H9 (cell line): ENCODE data around the gene NAT16. TPM values are rescaled to one million over a fixed set of nuclear protein-coding genes. Genes with fewer than 3 reads are reported as not detected.

Experiments
- DNase-seq: peaks from one replicate; pipeline ENCODE4 v3.0.0-alpha.2; 2017
- H2AFZ ChIP-seq: one replicate; pipeline ENCODE4 v1.6.1; 2013; ENCODE audit warnings: mild to moderate bottlenecking, low read length, control low read depth, moderate library complexity
- H2AK5ac ChIP-seq: 2 replicates; pipeline ENCODE4 v1.6.1; 2013; ENCODE audit warnings: low read length, control low read depth, mixed read lengths; ENCODE audit not compliant: insufficient read length
- H2BK120ac ChIP-seq: one replicate; pipeline ENCODE4 v1.6.1; 2013; ENCODE audit warnings: low read depth, mild to moderate bottlenecking, low read length, control low read depth, inconsistent platforms; ENCODE audit not compliant: poor library complexity, severe bottlenecking
- H2BK12ac ChIP-seq: 2 replicates; pipeline ENCODE4 v1.6.1; 2013; ENCODE audit warnings: low read length, control low read depth, mixed read lengths, low read depth; ENCODE audit not compliant: insufficient read length
- H2BK15ac ChIP-seq: 2 replicates; pipeline ENCODE4 v1.6.1; 2013; ENCODE audit warnings: low read depth, low read length, control low read depth
- H2BK20ac ChIP-seq: one replicate; pipeline ENCODE4 v1.6.1; 2013; ENCODE audit warnings: low read depth, mild to moderate bottlenecking, low read length, control low read depth, inconsistent platforms; ENCODE audit not compliant: poor library complexity, severe bottlenecking
- H2BK5ac ChIP-seq: 2 replicates; pipeline ENCODE4 v1.6.1; 2013; ENCODE audit warnings: low read length, control low read depth, mixed read lengths; ENCODE audit not compliant: insufficient read length
- H3K14ac ChIP-seq: 2 replicates; pipeline ENCODE4 v1.6.1; 2013; ENCODE audit warnings: low read length, control low read depth; ENCODE audit not compliant: insufficient read depth
- H3K18ac ChIP-seq: 2 replicates; pipeline ENCODE4 v1.6.1; 2013; ENCODE audit warnings: low read depth, mild to moderate bottlenecking, mixed read lengths, low read length, control low read depth; ENCODE audit not compliant: insufficient read length
- H3K23ac ChIP-seq: 2 replicates; pipeline ENCODE4 v1.6.1; 2013; ENCODE audit warnings: low read length, control low read depth, mixed read lengths, low read depth; ENCODE audit not compliant: insufficient read length
- H3K23me2 ChIP-seq: 2 replicates; pipeline ENCODE4 v1.6.1; 2013; ENCODE audit warnings: low read depth, mild to moderate bottlenecking, mixed read lengths, low read length, control low read depth; ENCODE audit not compliant: insufficient read length, poor library complexity, severe bottlenecking
- H3K27ac ChIP-seq: 2 replicates; pipeline ENCODE4 v1.5.1; 2013; ENCODE audit warnings: low read length, control low read depth, mixed read lengths, low read depth; ENCODE audit not compliant: insufficient read length
- H3K27me3 ChIP-seq: 2 replicates; pipeline ENCODE4 v1.6.1; 2013; ENCODE audit warnings: low read length, control low read depth, inconsistent platforms; ENCODE audit not compliant: insufficient read depth
- H3K4ac ChIP-seq: 2 replicates; pipeline ENCODE4 v1.6.1; 2013; ENCODE audit warnings: low read depth, mild to moderate bottlenecking, control low read depth, inconsistent platforms, low read length, moderate library complexity
- H3K4me1 ChIP-seq: 2 replicates; pipeline ENCODE4 v1.6.1; 2013; ENCODE audit warnings: low read length, control low read depth, inconsistent platforms; ENCODE audit not compliant: insufficient read depth
- H3K4me2 ChIP-seq: 2 replicates; pipeline ENCODE4 v1.6.1; 2013; ENCODE audit warnings: low read length, control low read depth, mixed read lengths; ENCODE audit not compliant: insufficient read length, insufficient read depth
- H3K56ac ChIP-seq: 2 replicates; pipeline ENCODE4 v1.6.1; 2013; ENCODE audit warnings: low read depth, mild to moderate bottlenecking, mixed read lengths, low read length, control low read depth; ENCODE audit not compliant: insufficient read length
- H3K79me1 ChIP-seq: 2 replicates; pipeline ENCODE4 v1.6.1; 2013; ENCODE audit warnings: low read depth, mild to moderate bottlenecking, moderate library complexity, low read length, control low read depth, inconsistent platforms; ENCODE audit not compliant: insufficient read depth, poor library complexity, severe bottlenecking
- H3K79me2 ChIP-seq: 2 replicates; pipeline ENCODE4 v1.6.1; 2013; ENCODE audit warnings: low read length, control low read depth, inconsistent platforms; ENCODE audit not compliant: insufficient read depth
- H3K9ac ChIP-seq: 2 replicates; pipeline ENCODE4 v1.6.1; 2013; ENCODE audit warnings: low read length, control low read depth, mixed read lengths; ENCODE audit not compliant: insufficient read length; ENCODE audit errors: extremely low read depth
- H3K9me3 ChIP-seq: one replicate; pipeline ENCODE4 v1.6.1; 2013; ENCODE audit warnings: low read depth, low read length, inconsistent platforms; ENCODE audit not compliant: control insufficient read depth
- H3T11ph ChIP-seq: one replicate; pipeline ENCODE4 v1.6.1; 2013; ENCODE audit warnings: mild to moderate bottlenecking, low read length, control low read depth, inconsistent platforms
- H4K20me1 ChIP-seq: one replicate; pipeline ENCODE4 v1.6.1; 2013; ENCODE audit not compliant: control insufficient read depth, insufficient read length, insufficient read depth
- H4K5ac ChIP-seq: 2 replicates; pipeline ENCODE4 v1.6.1; 2013; ENCODE audit warnings: low read depth, mild to moderate bottlenecking, mixed read lengths, low read length, control low read depth; ENCODE audit not compliant: insufficient read length
- H4K8ac ChIP-seq: replicated peaks from 2 replicates; pipeline ENCODE4 v1.6.1; 2013; ENCODE audit warnings: low read length, control low read depth, mixed read lengths, low read depth; ENCODE audit not compliant: insufficient read length
- H4K91ac ChIP-seq: 2 replicates; pipeline ENCODE4 v1.6.1; 2013; ENCODE audit warnings: low read depth, mild to moderate bottlenecking, moderate library complexity, mixed read lengths, low read length, control low read depth; ENCODE audit not compliant: insufficient read length
- H3K27ac Mint-ChIP-seq, 3 experiments: 2 replicates in 2 of 3; 3 replicates in 1 of 3; pipeline ENCODE4 v1.8.0; 2020 to 2021; ENCODE audit warnings: mixed read lengths in 3 of 3, mild to moderate bottlenecking in 1 of 3, moderate library complexity in 1 of 3
- H3K27me3 Mint-ChIP-seq: 2 replicates; pipeline ENCODE4 v1.8.0; 2021; ENCODE audit warnings: low read depth, mild to moderate bottlenecking, moderate library complexity, mixed read lengths
- H3K36me3 Mint-ChIP-seq, 3 experiments: 2 replicates in 2 of 3; 3 replicates in 1 of 3; pipeline ENCODE4 v1.8.0; 2020 to 2021; ENCODE audit warnings: low read depth in 3 of 3, mixed read lengths in 3 of 3; ENCODE audit not compliant: insufficient read depth in 1 of 3
- H3K4me1 Mint-ChIP-seq, 2 experiments: 2 replicates each; pipeline ENCODE4 v1.8.0; 2020; ENCODE audit warnings: mixed read lengths in 2 of 2
- H3K4me3 Mint-ChIP-seq, 2 experiments: 2 replicates in 1 of 2; 3 replicates in 1 of 2; pipeline ENCODE4 v1.8.0; 2020 to 2021; ENCODE audit warnings: mild to moderate bottlenecking in 2 of 2, mixed read lengths in 2 of 2, moderate library complexity in 1 of 2
- H3K9me3 Mint-ChIP-seq, 2 experiments: 2 replicates in 1 of 2; 3 replicates in 1 of 2; pipeline ENCODE4 v1.8.0; 2020; ENCODE audit warnings: mild to moderate bottlenecking in 2 of 2, mixed read lengths in 2 of 2, moderate library complexity in 1 of 2
- WGBS: extraction: QIAGEN DNeasy Blood & Tissue Kit; methylation state at CpG from one replicate; pipeline ENCODE4 v1.1.7; 2013; ENCODE audit warnings: missing lambda C conversion rate, low lambda C conversion rate, mixed read lengths; ENCODE audit not compliant: insufficient read length; ENCODE audit errors: extremely low coverage; 5-methylcytosine and 5-hydroxymethylcytosine counted together
- total RNA-seq: library from RNA; stranded (reverse); gene quantifications from 2 replicates; pipeline ENCODE4 v1.2.1, GENCODE V29; 2021
- TF ChIP-seq, protein P1 (sequence below): fragments of 200-600 bp; sonication (generic); conservative IDR thresholded peaks from 3 replicates; pipeline ENCODE4 v1.8.0; 2021; ENCODE audit warnings: antibody characterized with exemption, mild to moderate bottlenecking

Gene NAT16
- total RNA-seq, 1 experiment from 2014 or later = 0.50 TPM

DNA sequence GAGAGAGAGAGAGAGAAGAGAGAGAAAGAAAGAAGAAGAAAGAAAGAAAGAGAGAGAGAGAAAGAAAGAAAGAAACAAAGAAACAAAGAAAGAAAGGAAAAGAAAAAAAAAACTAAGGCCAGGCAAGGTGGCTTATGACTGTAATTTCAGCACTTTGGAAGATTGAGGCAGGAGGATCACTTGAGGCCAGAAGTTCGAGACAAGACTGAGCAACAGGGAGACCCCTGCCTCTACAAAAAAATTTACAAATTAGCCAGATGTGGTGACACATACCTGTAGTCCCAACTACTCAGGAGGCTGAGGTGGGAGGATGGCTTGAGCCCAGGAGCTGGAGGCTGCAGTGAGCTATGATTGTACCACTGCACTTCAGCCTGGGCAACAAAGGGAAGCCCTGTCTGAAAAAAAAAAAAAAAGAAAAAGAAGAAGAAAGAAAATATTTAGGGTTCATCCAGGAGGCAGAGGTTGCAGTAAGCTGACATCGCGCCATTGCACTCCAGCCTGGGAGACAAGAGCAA, 50.4 kb downstream of the NAT16 start:
- Histone ChIP-seq H4K91ac (no peak overlapping the region), H2AK5ac (no peak overlapping the region), H3K9ac (no peak overlapping the region), H2BK5ac (no peak overlapping the region), H3K27ac (no peak overlapping the region), H2BK20ac (no peak overlapping the region), H3K18ac (no peak overlapping the region), H3K79me2 (no peaks in the 10 kb centered on the region), H3K23ac (no peak overlapping the region), H2BK12ac (no peak overlapping the region), H3K9me3 (no peaks in the 10 kb centered on the region), H3K56ac (no peak overlapping the region), H3K23me2 (no peaks in the 10 kb centered on the region), H2BK15ac (no peak overlapping the region), H3K4ac (no peak overlapping the region), H3K4me2 (no peak overlapping the region), H3K4me1 (peaks cover 6% of the 10 kb centered on the region; the same call in 1 of the 2 replicates), H3K14ac (no peak overlapping the region), H4K5ac (no peak overlapping the region), H2AFZ (no peak overlapping the region), H3K27me3 (no peaks in the 10 kb centered on the region), H3T11ph (no peak overlapping the region), H3K79me1 (no peaks in the 10 kb centered on the region), H4K20me1 (no peaks in the 10 kb centered on the region), H4K8ac (no peak overlapping the region), H2BK120ac (no peak overlapping the region)
- Mint-ChIP-seq H3K27ac (no peak overlapping the region), H3K9me3 (peaks cover 6 to 7% of the 10 kb centered on the region in 2 experiments; a peak in 3 of 5 replicates), H3K4me3 (no peak overlapping the region), H3K36me3 (peaks cover 0 to 22% (median 5%) of the 10 kb centered on the region in 3 experiments; a peak in 4 of 7 replicates), H3K4me1 (peaks cover 44 to 49% of the 10 kb centered on the region in 2 experiments), H3K27me3 (peaks cover 6% of the 10 kb centered on the region)
- no CpG with 5 or more reads among the region's 3 CpGs for WGBS
- no peak for DNase-seq
- TF ChIP-seq, protein P1, sequence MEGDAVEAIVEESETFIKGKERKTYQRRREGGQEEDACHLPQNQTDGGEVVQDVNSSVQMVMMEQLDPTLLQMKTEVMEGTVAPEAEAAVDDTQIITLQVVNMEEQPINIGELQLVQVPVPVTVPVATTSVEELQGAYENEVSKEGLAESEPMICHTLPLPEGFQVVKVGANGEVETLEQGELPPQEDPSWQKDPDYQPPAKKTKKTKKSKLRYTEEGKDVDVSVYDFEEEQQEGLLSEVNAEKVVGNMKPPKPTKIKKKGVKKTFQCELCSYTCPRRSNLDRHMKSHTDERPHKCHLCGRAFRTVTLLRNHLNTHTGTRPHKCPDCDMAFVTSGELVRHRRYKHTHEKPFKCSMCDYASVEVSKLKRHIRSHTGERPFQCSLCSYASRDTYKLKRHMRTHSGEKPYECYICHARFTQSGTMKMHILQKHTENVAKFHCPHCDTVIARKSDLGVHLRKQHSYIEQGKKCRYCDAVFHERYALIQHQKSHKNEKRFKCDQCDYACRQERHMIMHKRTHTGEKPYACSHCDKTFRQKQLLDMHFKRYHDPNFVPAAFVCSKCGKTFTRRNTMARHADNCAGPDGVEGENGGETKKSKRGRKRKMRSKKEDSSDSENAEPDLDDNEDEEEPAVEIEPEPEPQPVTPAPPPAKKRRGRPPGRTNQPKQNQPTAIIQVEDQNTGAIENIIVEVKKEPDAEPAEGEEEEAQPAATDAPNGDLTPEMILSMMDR = no peak
